Caco-2 (cell line): Measurements from ENCODE around the gene EVL. TPM values are rescaled to one million over a fixed set of nuclear protein-coding genes. Genes with fewer than 3 reads are reported as not detected.

ENCODE experiments used
- BruUV-seq: library from RNA; stranded (reverse); fragments of 400-500 nt; replicated peaks from 2 replicates; lab custom pipeline; 2021; lab: Mats Ljungman, UMichigan
- CTCF ChIA-PET: fragments of 300-600 bp; sonication (Branson Sonifier 250); formaldehyde crosslinking; loops from one replicate; lab custom pipeline; 2022; ENCODE audit warnings: antibody characterized with exemption; lab: Charles Lee
- POLR2A ChIA-PET: fragments of 300-600 bp; sonication (Branson Sonifier 250); formaldehyde crosslinking; loops from one replicate; lab custom pipeline; 2022; ENCODE audit warnings: antibody characterized with exemption; lab: Charles Lee
- DNase-seq, 2 experiments: peaks; one replicate each; pipeline versions ENCODE4 v3.0.0 to v3.0.0-alpha.2; 2020 to 2022
- H3K27me3 ChIP-seq: replicated peaks from 2 replicates; pipeline ENCODE4 v1.6.0; 2011; ENCODE audit warnings: low read length; ENCODE audit not compliant: control insufficient read depth, insufficient read depth
- H3K36me3 ChIP-seq: 2 replicates; pipeline ENCODE4 v1.5.1; 2011; ENCODE audit warnings: low read length; ENCODE audit not compliant: control insufficient read depth, insufficient read depth
- H3K4me1 ChIP-seq: fragments of 250-450 bp; sonication (Bioruptor Pico); 2 replicates; pipeline ENCODE4 v1.5.1; 2020; ENCODE audit warnings: mild to moderate bottlenecking
- H3K4me3 ChIP-seq: 2 replicates; pipeline ENCODE4 v1.5.1; 2011; ENCODE audit warnings: low read depth, mild to moderate bottlenecking, control low read depth, low read length
- H3K9me3 ChIP-seq: fragments of 250-450 bp; sonication (Bioruptor Pico); 2 replicates; pipeline ENCODE4 v1.5.1; 2020; ENCODE audit warnings: mild to moderate bottlenecking, moderate library complexity
- H3K27ac Mint-ChIP-seq: one replicate; pipeline ENCODE4 v1.8.0; 2022; ENCODE audit warnings: mixed read lengths; ENCODE audit not compliant: unreplicated experiment
- H3K27me3 Mint-ChIP-seq: one replicate; pipeline ENCODE4 v1.8.0; 2022; ENCODE audit warnings: mixed read lengths; ENCODE audit not compliant: insufficient read depth, unreplicated experiment
- H3K36me3 Mint-ChIP-seq: one replicate; pipeline ENCODE4 v1.8.0; 2022; ENCODE audit warnings: mild to moderate bottlenecking, mixed read lengths; ENCODE audit not compliant: insufficient read depth, unreplicated experiment
- H3K4me1 Mint-ChIP-seq: one replicate; pipeline ENCODE4 v1.8.0; 2022; ENCODE audit warnings: low read depth, mixed read lengths; ENCODE audit not compliant: unreplicated experiment
- H3K4me3 Mint-ChIP-seq: one replicate; pipeline ENCODE4 v1.8.0; 2022; ENCODE audit warnings: mild to moderate bottlenecking, moderate library complexity, mixed read lengths; ENCODE audit not compliant: unreplicated experiment
- H3K9me3 Mint-ChIP-seq: one replicate; pipeline ENCODE4 v1.8.0; 2022; ENCODE audit warnings: mixed read lengths; ENCODE audit not compliant: unreplicated experiment
- intact Hi-C: fragments of 100-400 bp; cut with micrococcal nuclease; formaldehyde crosslinking; loops from one replicate; pipeline ENCODE4 v1.10.0; 2022; ENCODE audit not compliant: unreplicated experiment
- total RNA-seq: library from RNA; stranded (reverse); gene quantifications from 2 replicates; pipeline ENCODE4 v1.2.3, GENCODE V29; 2022
- TF ChIP-seq, protein P1 (sequence below), 2 experiments: fragments of 200-600 bp in 1 of 2; IDR thresholded peaks; 1 replicate in 1 of 2; 2 replicates in 1 of 2; pipeline versions ENCODE4 v1.5.1 to v1.8.0; 2011 to 2022; ENCODE audit warnings: antibody characterized with exemption in 1 of 2, control low read depth in 1 of 2, inconsistent platforms in 1 of 2, low read depth in 1 of 2, low read length in 1 of 2, mild to moderate bottlenecking in 1 of 2, moderate library complexity in 1 of 2; ENCODE audit not compliant: insufficient read depth in 1 of 2, severe bottlenecking in 1 of 2, unreplicated experiment in 1 of 2

The EVL gene
- total RNA-seq, 1 experiment from 2014 or later: 14.2 TPM

DNA sequence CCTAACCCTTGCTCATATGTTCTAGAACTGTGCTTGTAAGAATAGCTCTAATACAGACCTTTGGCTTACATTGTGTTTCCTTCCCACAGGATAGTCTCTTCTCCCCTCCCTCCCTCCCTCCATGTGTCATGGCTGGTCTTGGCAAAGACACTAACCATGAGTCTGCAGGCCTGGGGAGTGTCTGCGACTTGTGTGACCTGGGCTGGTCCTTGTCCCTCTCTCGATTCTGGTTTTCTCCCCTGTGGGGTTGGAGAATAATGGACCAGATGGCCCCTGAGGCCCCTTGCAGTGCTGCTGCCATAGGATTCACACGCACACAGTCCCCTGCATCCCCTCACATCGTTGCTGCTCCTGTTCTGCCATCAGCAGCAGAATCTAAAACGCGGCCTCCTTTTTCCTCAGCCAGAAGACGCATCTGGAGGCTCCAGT, 64.0 kb downstream of the EVL start:
- Histone ChIP-seq H3K4me1 (peaks cover 15% of the 10 kb centered on the region), H3K27me3 (no peaks in the 10 kb centered on the region), H3K36me3 (no peaks in the 10 kb centered on the region), H3K4me3 (no peak overlapping the region), H3K9me3 (no peaks in the 10 kb centered on the region)
- Mint-ChIP-seq H3K4me1 (peaks cover 14% of the 10 kb centered on the region), H3K36me3 (peaks cover 6% of the 10 kb centered on the region), H3K27ac (no peak overlapping the region), H3K9me3 (no peaks in the 10 kb centered on the region), H3K4me3 (no peak overlapping the region), H3K27me3 (no peaks in the 10 kb centered on the region)
- TF ChIP-seq, protein P1, sequence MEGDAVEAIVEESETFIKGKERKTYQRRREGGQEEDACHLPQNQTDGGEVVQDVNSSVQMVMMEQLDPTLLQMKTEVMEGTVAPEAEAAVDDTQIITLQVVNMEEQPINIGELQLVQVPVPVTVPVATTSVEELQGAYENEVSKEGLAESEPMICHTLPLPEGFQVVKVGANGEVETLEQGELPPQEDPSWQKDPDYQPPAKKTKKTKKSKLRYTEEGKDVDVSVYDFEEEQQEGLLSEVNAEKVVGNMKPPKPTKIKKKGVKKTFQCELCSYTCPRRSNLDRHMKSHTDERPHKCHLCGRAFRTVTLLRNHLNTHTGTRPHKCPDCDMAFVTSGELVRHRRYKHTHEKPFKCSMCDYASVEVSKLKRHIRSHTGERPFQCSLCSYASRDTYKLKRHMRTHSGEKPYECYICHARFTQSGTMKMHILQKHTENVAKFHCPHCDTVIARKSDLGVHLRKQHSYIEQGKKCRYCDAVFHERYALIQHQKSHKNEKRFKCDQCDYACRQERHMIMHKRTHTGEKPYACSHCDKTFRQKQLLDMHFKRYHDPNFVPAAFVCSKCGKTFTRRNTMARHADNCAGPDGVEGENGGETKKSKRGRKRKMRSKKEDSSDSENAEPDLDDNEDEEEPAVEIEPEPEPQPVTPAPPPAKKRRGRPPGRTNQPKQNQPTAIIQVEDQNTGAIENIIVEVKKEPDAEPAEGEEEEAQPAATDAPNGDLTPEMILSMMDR (IDR thresholded peaks at IDR 0.05; ENCODE audit: insufficient read depth in 1 of 2, low read depth in 1 of 2, low read length in 1 of 2, severe bottlenecking in 1 of 2, unreplicated experiment in 1 of 2): no peak
- POLR2A ChIA-PET: no interaction called here
- CTCF ChIA-PET: no interaction called here
- intact Hi-C loops: no loop called here
- DNase-seq: no peak
- no TSS peak for BruUV-seq

DNA sequence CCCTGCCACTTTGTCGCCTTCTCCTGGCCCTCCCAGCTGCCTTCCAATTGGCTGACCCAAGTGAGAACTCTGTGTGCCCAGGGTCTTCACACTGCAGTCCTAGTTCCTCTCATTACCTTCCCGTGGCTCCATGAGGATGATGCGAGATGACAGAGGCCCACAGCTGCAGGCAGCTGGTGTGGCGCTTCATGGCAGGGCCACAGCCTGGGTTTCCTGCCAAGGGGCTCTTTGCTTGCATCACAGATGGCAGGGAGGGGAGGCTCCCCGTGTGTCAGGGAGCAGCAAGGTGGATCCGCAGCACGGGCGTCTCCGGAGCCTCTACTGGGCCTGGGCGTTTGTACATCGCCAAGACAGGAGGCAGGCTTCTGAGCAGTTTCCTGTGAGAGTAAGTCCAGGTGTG, 65.3 kb downstream of the EVL start:
- Histone ChIP-seq H3K4me1 (peaks cover 15% of the 10 kb centered on the region), H3K27me3 (no peaks in the 10 kb centered on the region), H3K36me3 (no peaks in the 10 kb centered on the region), H3K4me3 (no peak overlapping the region), H3K9me3 (no peaks in the 10 kb centered on the region)
- Mint-ChIP-seq H3K4me1 (peaks cover 14% of the 10 kb centered on the region), H3K27me3 (no peaks in the 10 kb centered on the region), H3K27ac (peak overlapping the region; percentile 44), H3K9me3 (no peaks in the 10 kb centered on the region), H3K4me3 (no peak overlapping the region), H3K36me3 (peaks cover 6% of the 10 kb centered on the region)
- POLR2A ChIA-PET: interaction anchor here (0.6 to 0.9 kb wide), 2 partner anchors 49 to 74 kb away, joined by 4 to 5 read pairs; no protein-coding TSS in a partner anchor
- intact Hi-C loops: loop anchor here (2.0 kb wide), 1 partner anchor 62 kb away; no protein-coding TSS in a partner anchor
- TF ChIP-seq, protein P1 (IDR thresholded peaks at IDR 0.05; ENCODE audit: insufficient read depth in 1 of 2, low read depth in 1 of 2, low read length in 1 of 2, severe bottlenecking in 1 of 2, unreplicated experiment in 1 of 2): no peak
- TSS peak; percentile 24 for BruUV-seq
- DNase-seq: no peak
- CTCF ChIA-PET: interaction anchor here (0.9 to 1.8 kb wide), 3 partner anchors 16 to 63 kb away, joined by 3 to 9 read pairs (median 7); no protein-coding TSS in a partner anchor

DNA sequence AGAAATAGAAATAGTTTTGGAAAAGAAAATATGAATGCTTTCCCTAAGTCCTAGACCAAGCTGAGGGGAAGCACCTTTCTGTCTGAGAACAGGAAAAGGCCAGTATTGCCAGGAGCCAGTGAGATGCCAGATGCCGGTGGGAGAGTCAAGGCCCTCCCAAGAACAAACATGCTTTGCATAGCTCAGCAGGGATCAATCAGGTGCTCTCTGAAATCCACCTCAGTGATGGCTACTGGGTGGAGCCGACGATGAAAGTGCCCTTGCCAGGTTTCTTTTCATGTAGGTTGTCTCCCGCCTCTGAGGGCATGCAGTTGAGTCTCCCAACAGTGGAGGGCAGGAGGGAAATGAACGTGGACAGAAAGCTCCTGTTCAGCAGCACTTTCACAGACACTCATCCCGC, 66.0 kb downstream of the EVL start:
- peak; percentile 64 to 67 for DNase-seq
- no peaks in the 10 kb centered on the region for H3K27me3 Mint-ChIP-seq
- Histone ChIP-seq H3K36me3 (no peaks in the 10 kb centered on the region), H3K4me1 (peaks cover 15% of the 10 kb centered on the region), H3K27me3 (no peaks in the 10 kb centered on the region), H3K9me3 (no peaks in the 10 kb centered on the region), H3K4me3 (no peak overlapping the region)
- ChIA-PET POLR2A (interaction anchor here (0.6 to 0.9 kb wide), 4 partner anchors 28 to 73 kb away, joined by 3 to 5 read pairs (median 4); partner anchors contain the start of gene DEGS2), CTCF (interaction anchor here (0.6 to 1.8 kb wide), 4 partner anchors 11 to 62 kb away, joined by 3 to 9 read pairs (median 5); no protein-coding TSS in a partner anchor)
- TF ChIP-seq, protein P1 (IDR thresholded peaks at IDR 0.05; ENCODE audit: insufficient read depth in 1 of 2, low read depth in 1 of 2, low read length in 1 of 2, severe bottlenecking in 1 of 2, unreplicated experiment in 1 of 2): no peak
- H3K9me3 Mint-ChIP-seq: no peaks in the 10 kb centered on the region
- intact Hi-C loops: loop anchor here (2.0 kb wide), 1 partner anchor 62 kb away; no protein-coding TSS in a partner anchor
- H3K4me3 Mint-ChIP-seq: no peak overlapping the region
- H3K27ac Mint-ChIP-seq: peak overlapping the region; percentile 44
- peaks cover 6% of the 10 kb centered on the region for H3K36me3 Mint-ChIP-seq
- BruUV-seq: no TSS peak
- peaks cover 14% of the 10 kb centered on the region for H3K4me1 Mint-ChIP-seq
